Stimulated activated CD4-positive, alpha-beta T cell treated with anti-CD3 and anti-CD28 coated beads, Interleukin-1b, Interleukin-23, amount 100 ng/mL, for 1 hour (primary cell): Measurements from ENCODE around the gene HDAC3.

Source experiments
- DNase-seq, 2 donors: peaks; one replicate each; pipeline ENCODE4 v3.0.0-alpha.2; 2020; ENCODE audit warnings: low read depth in 2 of 2

The HDAC3 gene

DNA sequence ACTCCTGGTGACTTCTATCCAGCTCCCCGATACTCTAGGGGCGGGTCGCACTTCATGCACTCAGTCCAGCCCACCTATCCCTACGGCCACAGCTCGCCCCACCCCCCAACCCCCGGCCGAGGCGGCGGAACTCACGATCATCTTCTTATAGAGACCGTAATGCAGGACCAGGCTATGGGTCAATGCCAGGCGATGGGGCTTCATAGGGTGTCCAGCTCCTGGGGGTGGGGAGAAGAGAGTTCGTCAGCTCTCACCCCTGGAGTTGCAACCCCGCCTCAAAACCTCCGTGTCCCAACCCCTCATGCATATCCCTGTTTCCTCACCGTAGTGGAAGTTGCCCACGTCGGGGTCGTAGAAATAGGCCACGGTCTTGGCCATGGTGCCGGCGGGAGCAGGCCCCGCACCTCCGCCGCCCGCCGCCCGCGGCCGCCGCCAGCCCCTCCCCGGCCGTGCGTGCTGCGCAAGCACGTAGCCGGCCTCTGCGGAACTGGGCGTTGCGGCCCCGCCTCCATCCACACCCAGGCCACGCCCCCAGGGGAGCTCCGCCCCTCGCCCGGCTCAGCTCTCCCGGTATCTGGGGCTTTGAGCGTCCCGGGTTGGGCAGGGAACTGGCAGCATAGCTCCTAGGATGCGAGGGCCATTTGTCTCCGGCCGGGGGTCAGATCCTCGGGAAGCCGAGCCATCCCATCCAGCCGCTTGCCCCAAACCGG, at the start of gene HDAC3, which contains the start of gene RELL2:
Gene HDAC3 (minus strand): TSS at position 437 of the 710 bp plus-strand sequence. CDS start 59 bp downstream, at position 378.
Gene RELL2 (plus strand): TSS at position 585 of the 710 bp plus-strand sequence. CDS start 1,229 bp downstream, outside the sequence.
- DNase-seq: peak; percentile 87 to 97

DNA sequence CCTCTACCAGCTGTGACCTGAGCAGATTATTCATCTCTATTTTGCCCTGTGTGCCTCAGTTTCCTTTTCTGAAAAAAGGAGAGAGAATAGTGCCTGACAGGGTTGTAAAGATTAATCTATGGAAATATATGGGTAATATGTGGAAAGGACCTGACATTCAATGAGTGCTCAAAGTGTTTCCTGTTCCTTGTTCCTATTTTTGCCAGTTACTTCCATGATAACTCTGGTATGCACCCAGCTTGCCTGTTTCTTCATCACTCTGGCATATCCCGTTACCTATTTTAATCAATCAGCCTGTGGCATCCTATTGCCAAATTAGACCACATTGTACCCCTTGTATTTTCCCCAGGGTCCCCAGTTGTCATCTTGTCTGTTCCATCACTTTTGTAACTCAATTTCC, 48.9 kb upstream of the HDAC3 start:
- no peak for DNase-seq

DNA sequence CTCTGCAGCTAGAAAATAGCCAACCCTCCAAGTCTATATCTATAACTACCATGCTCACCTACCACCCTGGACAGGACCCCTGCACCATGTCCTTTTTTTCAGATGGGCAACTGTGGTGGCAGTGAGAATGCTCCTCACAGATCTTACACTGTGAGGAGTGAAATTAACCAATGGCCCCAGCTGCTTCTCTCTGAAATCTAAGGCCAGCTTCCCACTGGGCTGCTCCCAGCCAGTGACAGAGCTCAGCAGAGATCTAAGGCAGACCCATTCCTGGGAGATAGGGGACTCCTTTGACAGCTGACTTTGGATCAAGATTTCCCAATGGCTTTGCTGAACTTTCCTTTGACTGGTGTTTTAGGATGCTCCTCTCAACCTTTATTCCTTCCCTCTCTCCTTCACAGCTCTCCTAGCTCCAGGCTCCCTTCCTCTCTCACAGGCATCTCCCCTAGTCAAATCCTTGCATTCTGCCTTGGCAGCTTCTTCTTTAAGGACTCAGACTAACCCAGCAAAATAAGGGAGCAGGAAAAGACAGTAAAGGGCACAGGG, 47.0 kb upstream of the HDAC3 start:
- DNase-seq: no peak

DNA sequence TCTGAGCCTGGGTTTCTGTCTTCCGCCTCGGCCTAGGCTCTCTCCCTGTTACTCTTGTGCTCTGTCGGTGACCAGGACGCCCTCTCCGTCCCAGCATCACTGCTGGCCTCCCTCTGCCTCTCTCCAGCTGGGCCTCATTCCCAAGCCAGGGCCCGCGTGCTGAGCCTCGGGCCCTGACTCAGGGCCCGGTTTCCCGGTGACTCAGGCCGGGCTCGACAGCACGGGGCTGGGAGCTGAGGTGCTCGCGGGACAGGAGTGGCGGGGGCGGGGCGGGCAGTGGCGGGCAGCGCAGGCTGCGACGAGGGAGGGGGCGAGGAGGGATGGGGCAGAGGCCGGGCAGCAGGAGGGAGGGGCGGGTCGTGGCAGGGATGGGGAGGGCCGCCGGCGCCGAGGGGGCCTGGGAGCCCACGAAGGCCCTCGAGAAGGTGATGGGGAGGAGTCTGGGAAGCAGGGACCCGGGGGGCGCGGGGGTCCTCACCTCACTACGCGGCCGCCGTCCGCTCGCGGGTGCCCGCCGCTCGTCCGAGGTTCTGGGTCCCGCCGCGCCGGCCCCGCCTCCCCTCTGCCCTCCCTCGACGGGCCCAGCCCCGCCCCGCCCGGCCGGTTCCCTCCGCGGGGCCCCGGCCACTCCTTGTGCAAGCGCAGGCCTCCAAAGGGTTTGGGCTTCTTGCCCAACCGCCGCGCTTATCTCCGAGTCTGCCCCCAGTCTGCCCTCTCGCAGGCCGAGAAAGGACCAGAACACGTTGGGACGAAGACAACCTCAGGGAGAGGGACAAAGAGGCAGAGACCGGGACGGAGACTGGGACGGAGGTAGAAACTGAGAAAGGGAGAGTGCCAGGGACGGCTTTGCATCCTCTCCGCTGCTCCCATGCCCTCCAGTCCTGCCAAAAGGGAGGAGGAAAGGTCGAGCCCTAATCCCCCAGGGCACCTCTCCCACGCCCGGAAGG, 45.3 kb upstream of the HDAC3 start, which contains the start of gene ARAP3:
Gene ARAP3 (minus strand): TSS at position 536 of the 947 bp plus-strand sequence. CDS start 1,744 bp downstream, outside the sequence.
- DNase-seq: no peak

DNA sequence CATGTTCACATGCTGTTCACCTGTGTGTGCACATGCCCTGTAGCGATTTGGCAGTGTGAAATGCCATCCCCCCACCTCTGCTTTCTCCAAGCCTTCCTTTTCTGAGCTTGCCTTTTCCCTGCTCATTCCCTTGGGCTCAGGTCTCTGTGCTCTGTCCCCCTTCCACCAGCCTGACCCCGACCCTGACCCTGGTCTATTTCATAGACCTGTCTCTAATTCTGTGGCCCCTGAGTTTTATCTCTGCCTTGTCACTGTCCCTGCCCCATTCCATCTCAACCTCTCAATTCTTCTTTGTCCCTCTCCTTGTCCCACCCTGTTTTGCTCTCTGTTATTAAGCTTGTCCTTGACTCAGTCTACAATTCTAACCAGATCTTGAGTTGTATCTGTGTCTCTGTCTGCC, 44.6 kb upstream of the HDAC3 start:
- DNase-seq: no peak

DNA sequence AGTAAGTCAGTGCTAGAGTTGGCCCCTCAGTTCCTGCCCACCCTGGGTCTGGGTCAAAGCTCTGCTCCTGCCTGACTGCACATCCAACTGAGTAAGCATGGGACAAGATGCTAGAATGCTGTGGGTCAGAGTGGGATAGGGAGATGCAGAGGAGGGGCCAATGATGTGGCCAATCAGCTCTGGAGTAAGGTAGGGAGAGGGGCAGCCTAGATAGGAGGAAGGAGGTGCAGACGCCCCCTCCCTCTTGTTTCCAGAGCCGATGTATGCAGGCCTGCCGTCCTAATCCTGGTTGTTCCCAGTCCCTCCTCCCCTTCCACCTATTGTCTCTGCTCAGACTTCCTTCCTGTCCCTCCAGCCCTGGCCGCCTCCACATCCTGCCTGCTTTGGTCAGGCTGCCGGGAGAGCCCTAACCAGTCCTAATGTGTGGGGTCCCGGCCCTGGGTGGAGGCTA, 44.1 kb upstream of the HDAC3 start:
- DNase-seq: no peak

DNA sequence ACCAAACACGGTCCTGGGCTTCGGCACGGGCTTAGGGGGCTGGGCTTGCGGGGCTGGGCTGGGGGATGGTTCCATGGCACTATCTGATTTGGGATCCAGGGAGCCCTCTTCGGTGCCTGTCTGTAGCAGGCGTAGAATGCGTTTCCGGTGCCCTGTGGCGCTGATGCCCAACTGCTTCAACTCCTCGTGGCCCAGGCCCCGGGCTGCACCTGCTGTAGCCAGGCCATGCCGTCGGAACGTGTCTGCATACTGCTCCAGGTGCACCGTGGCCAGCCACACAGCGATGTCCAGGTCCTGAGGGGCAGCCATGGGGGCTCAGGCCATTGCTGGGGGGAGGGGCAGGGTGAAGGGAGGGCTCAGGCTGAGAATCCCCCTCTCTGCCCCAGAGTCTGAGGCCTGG, 43.5 kb upstream of the HDAC3 start:
- no peak for DNase-seq

DNA sequence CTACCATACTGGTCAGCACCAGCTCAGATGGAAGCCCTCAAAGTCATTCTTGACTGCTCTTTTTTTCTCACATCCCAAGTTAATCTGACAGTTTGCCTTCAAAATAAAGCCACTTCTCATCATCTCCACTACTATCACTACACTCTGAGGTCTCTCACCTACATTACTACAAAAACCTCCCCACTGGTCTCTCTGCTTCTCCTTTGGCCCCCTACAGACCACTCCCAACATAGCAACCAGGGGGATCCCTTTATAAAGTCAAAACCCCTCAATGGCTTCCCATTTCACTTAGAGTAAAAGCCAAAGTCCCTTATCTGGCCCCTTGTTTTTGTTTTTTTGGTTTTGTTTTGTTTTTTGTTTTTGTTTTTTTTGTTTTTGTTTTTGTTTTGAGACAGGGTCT, 40.8 kb upstream of the HDAC3 start:
- no peak for DNase-seq

DNA sequence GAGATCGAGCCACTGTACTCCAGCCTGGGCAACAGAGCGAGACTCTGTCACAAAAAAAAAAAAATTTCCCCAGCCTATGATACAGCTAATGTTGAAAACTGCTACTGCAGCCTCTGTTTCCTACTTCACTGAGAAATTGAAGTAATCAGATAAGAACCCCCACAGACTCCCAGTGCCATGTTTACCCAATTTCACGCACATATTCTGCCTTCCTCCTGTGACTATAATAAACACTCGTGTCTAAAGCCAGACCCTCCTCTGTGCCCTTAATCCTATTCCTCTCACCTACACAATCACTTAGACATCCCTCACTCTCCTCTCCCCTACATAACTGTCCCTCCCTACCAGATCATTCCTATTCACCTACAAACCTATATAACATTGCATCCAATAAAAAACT, 39.0 kb upstream of the HDAC3 start:
- DNase-seq: no peak

DNA sequence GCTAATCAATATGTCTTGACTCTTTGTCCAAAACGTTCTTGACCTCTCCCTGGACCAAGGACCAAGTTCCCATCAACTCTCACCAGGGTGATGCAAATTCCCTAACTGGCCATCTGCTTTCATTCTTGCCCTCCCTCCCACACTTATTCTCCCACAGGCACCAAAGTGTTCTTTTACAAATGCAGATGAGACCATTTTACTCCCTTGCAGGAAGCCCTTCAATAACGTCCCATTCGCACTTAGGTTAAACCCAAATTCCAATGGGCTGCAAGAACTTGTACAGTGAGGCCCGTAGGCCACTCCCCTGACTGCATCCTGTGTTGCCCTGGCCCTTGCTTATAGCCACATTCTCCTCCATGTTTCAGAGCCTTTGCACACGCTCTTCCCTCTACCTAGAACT, 38.1 kb upstream of the HDAC3 start:
- DNase-seq: no peak

DNA sequence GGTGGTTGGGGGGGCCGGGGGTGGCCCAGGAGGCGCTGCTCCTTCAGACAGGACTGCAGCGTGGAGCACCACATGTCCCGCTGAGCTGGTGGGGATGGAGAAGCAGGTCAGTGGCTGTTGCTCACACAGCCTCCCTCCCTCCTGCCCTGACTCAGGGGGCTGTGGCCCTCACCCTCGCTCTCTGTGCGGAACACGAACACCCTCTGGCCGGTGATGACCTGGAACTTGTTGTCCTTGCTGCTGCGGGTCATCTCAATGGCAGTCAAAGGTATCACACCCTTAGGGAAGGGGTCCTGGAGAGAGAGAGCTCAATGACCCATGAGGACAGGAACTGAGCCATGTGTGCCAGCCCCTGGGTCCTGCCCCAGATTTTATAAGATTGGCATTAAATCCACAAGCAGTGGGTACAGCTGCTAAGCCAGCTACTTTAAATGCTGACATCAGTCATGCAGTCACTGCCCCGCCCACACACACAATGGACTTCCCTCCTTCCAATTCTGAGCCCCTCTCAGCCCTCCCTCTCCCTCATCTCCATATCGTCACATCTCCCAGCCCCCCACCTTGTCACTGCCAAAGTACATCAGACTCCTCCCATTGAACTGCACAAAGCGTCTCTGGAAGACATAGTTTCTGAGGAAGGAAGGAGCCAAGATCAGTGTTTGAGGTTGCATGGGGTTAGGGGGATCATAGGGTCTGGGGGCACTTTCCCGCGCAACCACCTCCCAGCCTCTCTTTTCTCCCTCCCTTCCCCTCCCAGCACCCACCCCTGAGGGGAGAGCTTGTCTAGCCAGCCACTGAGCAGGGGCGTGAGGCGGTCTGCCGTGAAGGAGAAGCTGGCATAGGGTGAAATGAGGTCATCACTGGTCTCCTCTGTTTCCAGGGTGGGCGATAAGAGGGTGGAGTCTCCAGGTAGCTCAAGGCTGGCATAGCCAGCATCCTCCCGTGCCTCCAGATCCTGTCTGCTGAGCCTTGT, 36.5 kb upstream of the HDAC3 start:
- DNase-seq: no peak

DNA sequence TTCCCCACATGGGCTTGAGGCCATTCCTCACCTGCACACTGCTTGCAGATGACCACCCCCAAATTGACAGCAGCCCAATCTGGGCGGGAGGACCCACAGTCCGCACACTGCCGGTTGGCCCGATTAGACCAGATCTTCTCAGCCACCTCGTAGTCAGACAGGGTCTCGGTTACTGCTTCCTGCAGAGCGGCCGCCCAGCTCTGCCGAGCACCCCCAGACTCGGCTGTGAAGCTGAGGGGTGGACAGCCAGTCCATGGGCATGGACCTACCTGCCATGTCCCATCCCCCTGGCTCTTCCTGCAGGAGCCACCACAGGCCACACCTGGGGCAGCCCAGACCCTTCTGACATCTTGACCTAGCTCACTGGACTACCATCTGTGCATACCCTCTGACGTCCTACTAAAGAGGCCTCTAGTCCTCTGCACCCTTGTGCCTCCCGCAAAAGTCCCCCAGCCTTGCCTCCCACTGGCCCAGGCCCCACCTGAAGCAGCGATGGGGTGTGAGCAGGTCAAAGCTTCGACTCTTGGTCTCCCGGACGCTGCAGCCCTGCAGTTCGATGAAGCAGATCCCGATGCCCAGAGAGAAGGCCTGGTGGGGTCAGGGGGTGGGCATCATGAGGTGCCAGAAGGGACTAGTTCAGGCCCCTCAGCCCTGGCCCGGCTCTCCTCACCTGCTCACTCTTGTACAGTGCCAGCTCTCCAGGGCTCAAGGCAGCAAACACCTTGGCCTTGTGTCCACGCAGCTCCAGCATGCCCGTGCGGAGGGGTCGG, 35.6 kb upstream of the HDAC3 start:
- no peak for DNase-seq

DNA sequence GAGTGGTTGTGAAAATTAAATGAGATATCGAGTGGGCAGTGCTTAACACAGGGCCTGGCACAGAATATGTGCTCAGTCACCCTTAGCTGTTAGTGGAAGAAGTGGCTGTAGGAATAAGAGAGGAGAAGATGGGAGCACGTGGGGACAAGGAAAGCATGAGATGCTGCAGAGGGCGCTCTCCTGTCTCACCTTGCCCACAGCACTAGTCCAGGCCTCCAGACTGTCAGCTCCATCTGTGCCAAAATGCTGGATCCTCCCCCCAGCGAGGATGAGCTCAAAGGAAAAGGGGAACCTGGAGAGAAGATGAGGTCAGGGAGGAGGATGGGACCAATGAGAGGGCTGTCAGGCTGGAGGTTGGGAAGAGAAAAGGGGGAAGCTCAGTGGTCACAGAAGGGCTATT, 32.9 kb upstream of the HDAC3 start:
- no peak for DNase-seq

DNA sequence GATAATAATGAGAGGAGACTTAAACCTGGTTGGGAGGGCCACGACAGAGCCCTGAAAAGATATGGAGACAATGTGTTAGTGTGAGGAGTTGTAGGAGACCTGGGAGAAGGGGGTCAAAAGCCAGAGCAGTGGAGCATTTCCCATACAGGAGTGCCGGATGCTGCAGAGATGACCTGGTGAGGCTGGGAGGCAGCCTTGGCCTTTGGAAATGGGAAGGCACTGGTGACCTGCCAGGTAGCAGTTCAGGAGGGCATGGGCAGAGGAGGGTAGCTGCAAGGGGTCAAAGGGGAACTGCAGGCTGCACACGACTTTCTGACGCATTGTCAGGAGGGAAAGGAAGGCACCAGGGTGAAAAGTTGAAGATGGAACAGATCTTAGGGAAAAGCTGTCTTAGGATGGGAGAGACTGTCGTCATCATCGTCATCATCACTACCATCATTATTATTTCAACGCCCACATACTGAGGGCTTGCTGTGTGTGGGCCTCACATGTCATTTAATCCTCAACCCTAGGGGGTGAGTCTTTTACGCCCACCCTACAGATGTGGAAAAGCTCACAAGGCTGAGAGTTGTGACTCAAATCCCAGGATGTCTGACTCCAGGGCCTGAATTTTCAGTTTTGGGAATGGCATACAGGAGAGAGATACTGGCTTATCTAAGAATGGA, 32.1 kb upstream of the HDAC3 start:
- DNase-seq: no peak

DNA sequence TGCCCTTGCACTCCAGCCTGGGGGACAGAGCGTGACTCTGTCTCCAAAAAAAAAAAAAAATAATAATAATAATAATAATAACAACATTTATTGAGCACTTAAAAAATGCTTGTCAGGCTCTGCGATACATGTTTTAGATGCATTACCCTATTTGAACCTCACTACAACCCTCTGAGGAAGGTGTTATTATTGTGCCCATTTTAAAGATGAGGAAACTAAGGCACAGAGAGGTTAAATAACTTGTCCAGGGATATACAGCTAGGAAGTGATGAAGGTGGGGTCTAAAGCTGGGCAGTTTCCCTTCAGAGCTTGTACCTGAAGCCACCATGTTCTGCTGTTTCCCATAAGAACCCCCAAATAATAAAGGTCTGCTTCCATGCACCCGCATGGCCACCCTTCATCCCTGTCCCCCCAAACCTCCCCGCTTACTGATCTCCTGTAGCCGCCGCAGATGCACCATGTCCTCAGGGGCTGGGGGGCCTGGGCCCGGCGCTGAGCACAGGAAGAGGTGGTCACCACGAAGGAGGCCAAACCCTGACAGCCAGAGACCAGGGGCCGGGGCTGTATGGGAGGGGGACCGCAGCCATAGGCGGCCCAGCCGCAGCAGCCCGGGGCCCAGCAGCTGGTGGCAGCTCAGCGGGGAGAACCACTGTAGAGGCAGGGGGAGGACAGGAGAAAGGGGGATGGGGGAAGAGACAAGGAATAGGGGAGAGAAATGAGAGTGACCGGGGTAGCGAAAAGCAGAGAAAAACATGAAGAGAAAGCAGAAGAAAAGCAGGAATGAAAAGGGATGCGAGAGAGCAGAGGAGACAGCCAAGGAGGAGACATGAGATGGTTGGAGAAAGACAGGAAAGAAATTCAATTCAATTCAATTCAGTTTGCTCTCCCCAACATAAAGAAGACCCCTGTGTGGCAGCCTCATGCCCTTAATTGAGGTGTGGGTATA, 29.6 kb upstream of the HDAC3 start:
- DNase-seq: no peak

DNA sequence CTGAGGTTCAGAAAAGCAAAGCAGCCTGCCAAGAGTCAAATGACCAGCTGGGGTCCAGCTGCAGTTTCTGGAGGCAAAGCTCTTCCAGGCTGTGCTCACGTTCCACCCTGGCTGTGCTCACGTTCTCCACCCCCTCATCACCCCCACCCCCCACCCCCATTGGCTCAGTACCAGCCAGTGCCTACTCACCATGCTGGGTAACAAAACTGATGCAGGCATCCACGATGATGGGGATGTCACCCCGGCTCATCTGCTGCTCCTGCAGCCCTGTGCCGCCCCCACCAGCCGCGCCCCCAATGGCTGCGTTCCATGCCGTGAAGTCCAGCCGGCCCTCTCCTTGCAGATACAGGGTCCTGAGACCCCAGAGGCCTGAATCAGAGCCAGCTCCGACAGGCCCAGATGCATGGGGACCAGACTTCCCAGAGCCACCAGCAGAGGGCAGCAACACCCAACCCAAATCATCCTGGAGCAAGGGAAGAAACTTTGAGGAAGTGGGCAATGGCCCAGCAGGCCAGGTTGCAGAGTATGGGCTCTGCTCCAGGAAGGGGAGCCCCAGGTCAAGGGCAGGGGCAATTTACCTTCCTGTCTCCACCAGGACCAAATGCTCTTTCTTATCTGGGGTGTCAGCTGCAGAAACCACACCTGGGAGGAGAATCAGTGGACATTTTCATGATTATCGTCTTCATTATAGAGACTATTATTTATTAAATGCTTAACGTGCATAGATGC, 28.2 kb upstream of the HDAC3 start:
- DNase-seq: peak; percentile 37 to 64

DNA sequence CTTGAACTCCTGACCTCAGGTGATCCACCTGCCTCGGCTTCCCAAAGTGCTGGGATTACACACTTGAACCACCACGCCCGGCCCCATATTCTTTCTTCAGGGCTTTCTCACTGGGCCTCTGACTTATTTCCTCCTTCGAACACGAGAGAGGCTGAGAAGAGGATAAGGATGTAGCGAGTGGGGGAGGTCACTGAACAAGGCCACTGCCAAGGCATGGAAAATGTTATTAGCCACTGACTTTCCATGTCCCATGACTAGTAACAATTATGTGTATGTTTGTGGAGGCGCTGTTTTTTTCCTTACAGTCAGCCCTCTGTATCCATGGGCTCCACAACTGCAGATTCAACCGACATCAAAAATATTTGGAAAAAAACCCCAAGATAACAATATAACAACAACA, 26.9 kb upstream of the HDAC3 start:
- DNase-seq: no peak

DNA sequence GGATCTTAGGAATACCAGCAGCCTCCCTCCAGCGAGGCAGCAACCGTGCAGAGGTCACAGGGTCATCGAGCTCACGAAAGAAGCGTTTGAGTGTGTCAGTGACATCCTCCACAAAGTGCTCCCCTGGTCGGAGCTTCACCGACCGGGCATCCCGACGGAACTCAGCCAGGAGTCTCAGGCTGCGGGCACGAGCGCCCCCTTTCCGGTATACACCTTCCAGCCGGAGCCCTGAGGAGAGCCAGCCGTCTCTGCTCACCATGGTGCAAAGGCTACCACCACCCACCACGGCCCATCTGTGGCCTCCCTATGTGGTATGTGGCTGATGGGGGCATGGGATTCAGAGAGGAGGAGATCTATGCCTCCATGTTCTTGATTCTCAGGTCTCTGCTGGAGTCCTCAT, 25.4 kb upstream of the HDAC3 start:
- DNase-seq: no peak
